HuH-7.5 (cell line): ENCODE measurements around the gene CSNK1E.

ENCODE experiments used
- DNase-seq: peaks from one replicate; pipeline ENCODE4 v3.0.0; 2011; ENCODE audit warnings: low spot score

The CSNK1E gene

DNA sequence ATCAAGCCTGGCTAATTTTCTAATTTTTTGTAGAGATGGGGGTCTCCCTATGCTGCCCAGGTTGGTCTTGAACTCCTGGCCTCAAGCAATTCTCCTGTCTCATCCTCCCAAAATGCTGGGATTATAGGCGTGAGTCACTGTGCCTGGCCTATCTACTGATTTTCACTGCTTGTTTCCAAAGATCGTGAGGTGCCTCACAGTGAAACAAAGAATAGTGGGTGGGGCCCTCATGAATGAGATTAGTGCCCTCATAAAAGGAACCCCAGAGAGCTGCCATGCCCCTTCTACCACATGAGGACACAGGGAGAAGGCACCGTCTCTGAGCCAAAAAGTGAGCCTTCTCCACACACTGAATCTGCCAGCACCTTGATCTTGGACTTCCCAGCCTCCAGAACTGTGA lies 67.9 kb downstream of the CSNK1E start:
- DNase-seq = no peak

GRCh38 chr22:38248280-38248679 lies 69.0 kb downstream of the CSNK1E start:
- DNase-seq = no peak

- no peak for DNase-seq
These were observed 69.5 kb downstream of the CSNK1E start for GRCh38 chr22:38247713-38248112.

DNA sequence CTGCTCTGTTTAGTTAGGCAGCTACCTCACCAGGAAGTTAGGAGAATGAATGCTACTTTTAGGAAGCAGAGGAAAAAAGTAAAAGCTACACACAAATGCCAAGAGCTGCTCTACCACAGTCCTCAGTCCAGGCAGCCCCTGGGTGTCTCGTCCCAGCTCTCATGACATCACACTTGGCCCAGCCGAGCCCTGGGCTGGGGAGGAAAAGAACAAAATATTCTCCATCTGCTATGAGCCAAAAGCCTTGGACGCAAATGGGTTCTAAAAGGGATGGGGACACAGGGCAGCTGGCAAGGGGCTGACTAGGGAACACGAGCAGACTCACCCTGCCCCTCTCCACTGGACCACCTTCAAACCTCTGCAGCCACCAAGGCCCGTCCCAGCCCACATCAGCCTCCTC lies 70.5 kb downstream of the CSNK1E start:
- DNase-seq = no peak

DNA sequence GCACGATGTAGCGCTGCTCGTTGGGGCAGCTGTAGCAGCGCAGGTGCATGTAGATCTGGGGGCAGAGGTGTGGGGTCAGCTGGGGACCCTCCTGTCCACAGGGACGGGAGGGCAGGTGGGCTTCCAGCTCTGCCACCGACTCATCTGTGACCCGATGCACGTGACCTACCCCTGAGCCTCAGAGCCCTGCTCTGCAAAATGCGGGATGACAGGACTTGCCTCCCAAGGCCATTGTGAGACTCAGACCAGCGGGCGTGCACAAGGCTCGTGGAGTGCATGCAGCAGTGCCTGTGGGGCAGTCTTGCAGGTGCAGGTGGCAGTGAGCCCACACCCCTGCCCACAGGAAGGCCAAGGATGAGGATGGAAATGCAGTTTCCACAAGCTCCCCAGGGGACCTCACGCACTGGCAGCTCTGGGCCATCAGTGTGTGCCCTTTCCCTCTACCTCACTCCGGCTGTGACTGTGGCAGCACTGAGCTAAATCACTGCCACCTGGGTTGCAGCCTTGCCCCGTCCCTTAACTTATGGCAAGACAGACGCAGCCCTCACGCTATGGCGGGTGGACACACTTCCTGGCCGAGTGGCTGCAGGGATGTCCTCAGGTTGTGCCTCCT lies 71.1 kb downstream of the CSNK1E start:
- DNase-seq = no peak

- DNase-seq = no peak
These were observed 73.1 kb downstream of the CSNK1E start for GRCh38 chr22:38244106-38244505.

- DNase-seq = peak; percentile 43
These were observed 74.0 kb downstream of the CSNK1E start for GRCh38 chr22:38243007-38243765.

DNA sequence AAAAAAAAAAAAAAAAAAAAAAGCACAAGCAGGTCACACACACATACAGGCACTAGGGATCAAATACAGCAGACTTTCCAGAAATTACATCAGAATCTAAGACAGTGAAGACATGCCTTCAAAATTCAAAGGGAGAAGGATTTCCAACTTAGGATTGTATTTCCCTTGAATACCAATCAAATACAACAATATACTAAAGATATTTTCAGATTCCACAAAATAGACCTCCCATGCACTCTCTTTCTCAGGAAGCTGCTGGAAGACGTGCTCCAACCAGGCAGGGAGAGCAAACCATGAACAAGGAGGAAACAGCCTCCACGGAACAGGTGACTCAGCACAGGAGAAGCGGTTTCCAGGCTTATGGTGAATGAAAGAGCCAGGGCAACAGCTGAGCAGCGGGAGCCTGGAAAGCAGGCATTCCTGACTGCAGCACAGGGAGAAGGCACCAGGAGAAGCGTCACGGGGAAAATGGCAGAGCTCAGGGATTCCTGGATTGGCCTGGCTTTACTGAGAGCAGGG lies 76.4 kb downstream of the CSNK1E start:
- DNase-seq = no peak
